Effector memory CD4-positive, alpha-beta T cell (primary cell): Measurements from ENCODE around the gene DTNBP1.
A peak's percentile ranks its signal among the peaks of the same experiment; 100 is the strongest.

Experiments
- DNase-seq, 3 donors: peaks; one replicate each; pipeline ENCODE4 v3.0.0-alpha.2; 2020
- H3K27ac ChIP-seq: 2 replicates; pipeline ENCODE4 v1.7.0; 2013; ENCODE audit warnings: mild to moderate bottlenecking, low read length, moderate library complexity; ENCODE audit not compliant: insufficient read depth, poor library complexity, severe bottlenecking
- H3K27me3 ChIP-seq: replicated peaks from 2 replicates; pipeline ENCODE4 v1.7.0; 2013; ENCODE audit warnings: mild to moderate bottlenecking, low read length; ENCODE audit not compliant: insufficient read depth, control insufficient read depth, poor library complexity, severe bottlenecking
- H3K36me3 ChIP-seq: 2 replicates; pipeline ENCODE4 v1.7.0; 2013; ENCODE audit warnings: mild to moderate bottlenecking, low read length, moderate library complexity; ENCODE audit not compliant: control insufficient read depth, insufficient read depth
- H3K4me1 ChIP-seq: 2 replicates; pipeline ENCODE4 v1.7.0; 2013; ENCODE audit warnings: low read length, mild to moderate bottlenecking; ENCODE audit not compliant: control insufficient read depth, insufficient read depth, poor library complexity, severe bottlenecking
- H3K4me3 ChIP-seq: 2 replicates; pipeline ENCODE4 v1.7.0; 2013; ENCODE audit warnings: low read length, low read depth, mild to moderate bottlenecking; ENCODE audit not compliant: insufficient read depth, poor library complexity, severe bottlenecking
- H3K9me3 ChIP-seq: 2 replicates; pipeline ENCODE4 v1.7.0; 2013; ENCODE audit warnings: mild to moderate bottlenecking, low read length, moderate library complexity; ENCODE audit not compliant: control insufficient read depth

DTNBP1 gene

GRCh38 chr6:15491255-15491985 lies 171.4 kb downstream of the DTNBP1 start:
- Histone ChIP-seq H3K27me3 (no peaks in the 10 kb centered on the region), H3K27ac (no peak overlapping the region), H3K4me3 (no peak overlapping the region), H3K36me3 (peaks cover 25% of the 10 kb centered on the region), H3K4me1 (no peaks in the 10 kb centered on the region), H3K9me3 (no peaks in the 10 kb centered on the region)
- DNase-seq = peak in 2 of 3 donors; percentile 24 to 33

DNA sequence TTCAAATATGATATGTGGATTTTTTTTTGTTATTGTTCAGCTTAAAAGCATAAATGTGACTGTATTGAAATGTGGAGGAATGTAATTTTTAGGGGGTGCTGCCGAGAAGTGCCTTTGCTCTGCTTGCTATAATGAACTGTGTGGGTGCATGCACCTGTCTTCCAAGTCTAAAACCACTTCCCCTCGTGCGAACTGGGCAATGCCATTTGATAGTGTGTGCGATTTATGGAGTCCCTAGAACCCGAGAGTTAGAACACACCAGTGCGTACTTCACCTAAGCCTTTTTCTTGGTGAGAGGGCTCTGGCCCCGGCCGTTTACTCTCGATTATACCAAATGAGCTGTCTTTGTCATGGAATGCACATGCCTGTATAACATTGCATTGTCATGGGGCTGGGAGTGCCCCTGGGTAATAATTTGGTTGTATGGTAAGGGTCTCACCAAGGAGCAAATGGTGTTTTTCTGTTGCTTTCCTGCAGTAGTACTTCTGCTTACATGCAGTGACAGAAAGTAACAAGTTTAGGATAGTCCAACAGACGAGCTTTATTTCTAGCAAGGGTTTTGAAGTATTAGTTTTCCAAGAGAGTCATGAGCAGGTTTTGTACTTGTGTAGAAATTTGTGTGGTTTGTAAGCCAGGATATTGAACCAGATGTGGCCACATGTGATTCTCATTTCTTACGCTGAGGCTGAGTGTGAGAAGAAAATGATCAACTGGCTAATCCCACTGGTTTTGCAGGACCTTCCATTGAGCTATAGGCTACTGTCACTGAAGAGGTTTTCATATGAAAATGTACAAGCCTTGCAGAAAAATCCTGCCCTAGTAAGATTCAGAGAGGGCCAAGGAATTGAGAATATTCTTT lies 172.4 kb downstream of the DTNBP1 start:
- H3K27ac ChIP-seq = no peak overlapping the region
- H3K27me3 ChIP-seq = no peaks in the 10 kb centered on the region
- no peak overlapping the region for H3K4me3 ChIP-seq
- DNase-seq = no peak
- no peaks in the 10 kb centered on the region for H3K4me1 ChIP-seq
- no peaks in the 10 kb centered on the region for H3K9me3 ChIP-seq
- H3K36me3 ChIP-seq = peaks cover 16% of the 10 kb centered on the region

DNA sequence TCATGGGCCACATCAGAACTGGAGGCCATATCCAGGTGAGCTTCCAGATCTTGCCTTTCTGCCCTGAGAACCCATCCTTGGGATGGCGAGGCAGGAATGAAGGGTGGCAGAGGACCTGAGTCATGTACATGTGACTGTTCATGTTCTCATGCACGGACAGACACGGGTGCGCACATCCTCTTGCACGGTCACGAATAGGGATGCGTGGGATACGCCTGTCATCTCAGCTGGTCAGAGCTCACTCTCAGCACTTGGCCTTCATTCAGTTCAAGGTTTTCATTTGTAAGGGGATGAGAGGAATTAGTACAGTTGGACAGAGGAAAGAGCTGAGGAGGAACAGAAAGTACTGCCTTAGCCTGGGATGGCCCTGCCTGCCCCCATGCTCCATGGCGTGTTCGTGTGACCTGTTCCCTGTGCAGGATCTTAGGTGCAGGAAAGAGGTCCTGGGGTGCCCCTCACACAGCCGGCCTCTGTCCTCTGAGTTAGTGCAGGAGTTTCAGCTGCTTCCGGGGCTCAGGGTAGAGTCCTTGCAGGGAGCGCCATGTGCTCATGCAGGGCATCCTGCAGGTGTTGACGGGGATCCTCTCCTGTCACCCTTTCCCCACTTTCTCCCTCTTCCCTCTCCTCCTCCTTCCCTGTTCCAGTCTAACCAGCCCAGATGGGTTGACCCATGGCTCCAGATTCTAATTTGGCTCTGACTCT lies 173.4 kb downstream of the DTNBP1 start:
- DNase-seq = no peak
- Histone ChIP-seq H3K27me3 (no peaks in the 10 kb centered on the region), H3K27ac (no peak overlapping the region), H3K4me3 (no peak overlapping the region), H3K4me1 (no peaks in the 10 kb centered on the region), H3K9me3 (no peaks in the 10 kb centered on the region), H3K36me3 (peaks cover 12% of the 10 kb centered on the region)

GRCh38 chr6:15487262-15487661 lies 175.6 kb downstream of the DTNBP1 start:
- no peak for DNase-seq
- Histone ChIP-seq H3K27ac (no peak overlapping the region), H3K4me3 (no peak overlapping the region), H3K4me1 (no peaks in the 10 kb centered on the region), H3K36me3 (peaks cover 12% of the 10 kb centered on the region), H3K27me3 (no peaks in the 10 kb centered on the region), H3K9me3 (no peaks in the 10 kb centered on the region)

GRCh38 chr6:15485936-15486335 lies 176.9 kb downstream of the DTNBP1 start:
- Histone ChIP-seq H3K27me3 (no peaks in the 10 kb centered on the region), H3K27ac (no peak overlapping the region), H3K4me1 (no peaks in the 10 kb centered on the region), H3K9me3 (no peaks in the 10 kb centered on the region), H3K4me3 (no peak overlapping the region), H3K36me3 (peaks cover 12% of the 10 kb centered on the region)
- no peak for DNase-seq

GRCh38 chr6:15484821-15485220 lies 178.0 kb downstream of the DTNBP1 start:
- Histone ChIP-seq H3K27ac (no peak overlapping the region), H3K36me3 (peaks cover 12% of the 10 kb centered on the region), H3K4me1 (no peaks in the 10 kb centered on the region), H3K27me3 (no peaks in the 10 kb centered on the region), H3K9me3 (no peaks in the 10 kb centered on the region), H3K4me3 (no peak overlapping the region)
- no peak for DNase-seq

DNA sequence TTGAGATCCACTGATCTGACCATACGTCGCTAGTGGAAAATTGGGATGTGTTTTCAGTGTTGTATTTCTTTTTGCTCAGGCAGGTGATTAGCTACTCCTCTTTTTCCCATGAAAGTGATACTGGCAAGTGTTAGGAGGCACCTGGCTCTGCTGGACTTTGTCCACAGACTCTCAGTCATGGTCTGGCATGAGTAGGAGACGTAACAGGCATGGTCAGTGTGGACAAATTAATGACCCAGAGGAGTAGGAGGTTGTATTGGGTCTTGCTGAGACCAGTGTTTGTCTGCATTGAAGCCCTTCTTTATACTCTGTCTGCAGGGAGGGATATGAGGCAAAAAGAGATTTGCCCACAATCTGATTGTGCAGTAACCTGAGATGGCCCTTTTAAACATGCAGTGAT lies 178.7 kb downstream of the DTNBP1 start:
- Histone ChIP-seq H3K27ac (no peak overlapping the region), H3K27me3 (no peaks in the 10 kb centered on the region), H3K9me3 (no peaks in the 10 kb centered on the region), H3K36me3 (peaks cover 12% of the 10 kb centered on the region), H3K4me3 (no peak overlapping the region), H3K4me1 (no peaks in the 10 kb centered on the region)
- DNase-seq = no peak

DNA sequence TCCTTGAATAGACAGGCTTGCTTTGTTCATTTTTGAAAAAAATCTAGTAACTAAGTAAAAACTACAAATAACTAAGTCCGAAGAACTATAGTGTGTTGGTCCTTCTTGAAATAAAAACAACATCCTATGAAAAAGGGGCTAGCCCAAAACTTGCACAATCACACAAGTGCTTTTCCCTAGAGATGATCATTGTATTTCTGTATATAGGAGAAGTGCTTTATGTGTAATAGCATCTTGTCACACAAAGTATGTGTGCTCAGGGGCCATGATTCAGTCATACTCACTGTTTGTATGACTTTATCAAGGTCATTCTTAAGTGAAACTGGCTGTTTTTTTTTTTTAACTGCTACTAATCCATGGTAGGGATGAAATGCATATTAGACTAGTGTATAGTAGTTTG lies 179.8 kb downstream of the DTNBP1 start:
- H3K4me1 ChIP-seq = no peaks in the 10 kb centered on the region
- no peaks in the 10 kb centered on the region for H3K27me3 ChIP-seq
- H3K4me3 ChIP-seq = no peak overlapping the region
- no peak for DNase-seq
- H3K27ac ChIP-seq = no peak overlapping the region
- H3K9me3 ChIP-seq = no peaks in the 10 kb centered on the region
- peaks cover 3% of the 10 kb centered on the region for H3K36me3 ChIP-seq

GRCh38 chr6:15481390-15482291 lies 181.2 kb downstream of the DTNBP1 start:
- no peak overlapping the region for H3K4me3 ChIP-seq
- no peaks in the 10 kb centered on the region for H3K9me3 ChIP-seq
- H3K27me3 ChIP-seq = no peaks in the 10 kb centered on the region
- DNase-seq = no peak
- no peaks in the 10 kb centered on the region for H3K4me1 ChIP-seq
- H3K27ac ChIP-seq = no peak overlapping the region
- H3K36me3 ChIP-seq = no peaks in the 10 kb centered on the region
